Measurements from ENCODE around the gene FGGY. TPM values are rescaled to one million over a fixed set of nuclear protein-coding genes. Genes with fewer than 3 reads are reported as not detected.
"Not testable (repeated sequence)": the region's sequence is repeated elsewhere in the genome, so short reads cannot be mapped to it uniquely, and the experiment has no call there.

The FGGY gene
- total and polyA plus RNA-seq, 2 donors (not counting 1 experiment from before 2014, with no cell fraction given), result 6.1 to 38.5 TPM

DNA sequence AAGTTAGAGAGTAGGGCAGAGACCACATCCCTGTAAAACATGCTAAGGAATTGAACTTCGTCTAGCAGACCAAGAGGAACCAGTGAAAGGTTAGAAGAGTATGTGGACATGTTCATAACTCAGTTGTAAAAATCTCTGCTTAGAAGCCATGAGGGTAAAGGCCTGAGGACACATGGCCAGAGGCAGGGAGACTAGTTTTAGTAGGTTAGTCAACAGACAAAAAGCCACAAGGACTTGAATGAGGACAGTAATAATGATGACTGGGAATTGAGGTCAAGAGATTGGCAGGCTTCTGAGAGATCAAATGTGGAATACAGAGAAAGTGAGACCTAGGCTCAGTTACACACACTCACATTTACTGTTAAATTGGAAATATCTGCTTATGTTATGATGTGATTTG is 312.4 kb downstream of the FGGY start:
- POLR2A ChIA-PET, result no interaction called here
- H3K36me3 ChIP-seq (replicated peaks in 1 of 2; ENCODE audit: control extremely low read depth in 1 of 2, control insufficient read depth in 1 of 2, extremely low read depth in 1 of 2, insufficient read depth in 2 of 2, low read length in 1 of 2), result peaks cover 3 to 4% of the 10 kb centered on the region in 2 experiments

GRCh38 chr1:59610499-59610898 is 313.6 kb downstream of the FGGY start:
- H3K9me3 Mint-ChIP-seq (ENCODE audit: insufficient read depth); POLR2A ChIA-PET: not testable (repeated sequence)
- WGBS (ENCODE audit: insufficient coverage), result 98% methylated on average over 13 of the region's 13 CpGs

More for the DNA sequence above, 312.4 kb downstream of the FGGY start:
- no peak for TF ChIP-seq EZH2 (IDR thresholded peaks at IDR 0.05; ENCODE audit: borderline replicate concordance, insufficient read depth, low read depth, low read length, poor library complexity, severe bottlenecking)
- TF ChIP-seq, protein P1, sequence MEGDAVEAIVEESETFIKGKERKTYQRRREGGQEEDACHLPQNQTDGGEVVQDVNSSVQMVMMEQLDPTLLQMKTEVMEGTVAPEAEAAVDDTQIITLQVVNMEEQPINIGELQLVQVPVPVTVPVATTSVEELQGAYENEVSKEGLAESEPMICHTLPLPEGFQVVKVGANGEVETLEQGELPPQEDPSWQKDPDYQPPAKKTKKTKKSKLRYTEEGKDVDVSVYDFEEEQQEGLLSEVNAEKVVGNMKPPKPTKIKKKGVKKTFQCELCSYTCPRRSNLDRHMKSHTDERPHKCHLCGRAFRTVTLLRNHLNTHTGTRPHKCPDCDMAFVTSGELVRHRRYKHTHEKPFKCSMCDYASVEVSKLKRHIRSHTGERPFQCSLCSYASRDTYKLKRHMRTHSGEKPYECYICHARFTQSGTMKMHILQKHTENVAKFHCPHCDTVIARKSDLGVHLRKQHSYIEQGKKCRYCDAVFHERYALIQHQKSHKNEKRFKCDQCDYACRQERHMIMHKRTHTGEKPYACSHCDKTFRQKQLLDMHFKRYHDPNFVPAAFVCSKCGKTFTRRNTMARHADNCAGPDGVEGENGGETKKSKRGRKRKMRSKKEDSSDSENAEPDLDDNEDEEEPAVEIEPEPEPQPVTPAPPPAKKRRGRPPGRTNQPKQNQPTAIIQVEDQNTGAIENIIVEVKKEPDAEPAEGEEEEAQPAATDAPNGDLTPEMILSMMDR (IDR thresholded peaks at IDR 0.05), result no peak
- Histone ChIP-seq H3K4me1 (ENCODE audit: control insufficient read depth in 2 of 2, insufficient read depth in 2 of 2, low read length in 2 of 2) (no peaks in the 10 kb centered on the region), H3K4me2 (replicated peaks; ENCODE audit: low read depth, low read length, poor library complexity, severe bottlenecking) (no peak overlapping the region), H3K9ac (ENCODE audit: low read length) (no peak overlapping the region), H4K20me1 (ENCODE audit: control insufficient read depth, insufficient read depth, low read length, poor library complexity, severe bottlenecking) (no peaks in the 10 kb centered on the region), H3K27me3 (replicated peaks in 1 of 4; ENCODE audit: control extremely low read depth in 1 of 4, control insufficient read depth in 3 of 4, insufficient read depth in 4 of 4, low read length in 3 of 4) (no peaks in the 10 kb centered on the region), H3K79me2 (ENCODE audit: control insufficient read depth, insufficient read depth, low read length) (no peaks in the 10 kb centered on the region), H3K9me3 (ENCODE audit: control extremely low read depth in 1 of 3, control insufficient read depth in 2 of 3, insufficient read depth in 1 of 3, low read length in 2 of 3) (peaks cover 0 to 7% (median 0%) of the 10 kb centered on the region in 3 donors), H3K27ac (ENCODE audit: low read length in 2 of 2) (no peak overlapping the region), H3K4me3 (ENCODE audit: control extremely low read depth in 1 of 5, extremely low read depth in 1 of 5, insufficient read depth in 1 of 5, low read depth in 2 of 5, low read length in 4 of 5) (no peak overlapping the region), H2AFZ (ENCODE audit: insufficient read depth, low read depth, low read length, poor library complexity, severe bottlenecking) (no peak overlapping the region)
- CTCF ChIA-PET, result no interaction called here
- intact Hi-C loops (cut with micrococcal nuclease), result no loop called here
- no peaks in the 10 kb centered on the region for H3K27me3 Mint-ChIP-seq
- no peak overlapping the region for H3K4me3 Mint-ChIP-seq
- WGBS (ENCODE audit: insufficient coverage), result 100% methylated on average over 1 of the region's 1 CpG
- ATAC-seq (ENCODE audit: low read depth) (no peak), DNase-seq (no peak)
- no peak overlapping the region for H3K27ac Mint-ChIP-seq
- H3K4me1 Mint-ChIP-seq, result no peaks in the 10 kb centered on the region
- no peaks in the 10 kb centered on the region for H3K9me3 Mint-ChIP-seq (ENCODE audit: insufficient read depth)

More at GRCh38 chr1:59610499-59610898, 313.6 kb downstream of the FGGY start:
- H3K4me2 ChIP-seq (replicated peaks; ENCODE audit: low read depth, low read length, poor library complexity, severe bottlenecking); H3K36me3 ChIP-seq (replicated peaks in 1 of 2; ENCODE audit: control extremely low read depth in 1 of 2, control insufficient read depth in 1 of 2, extremely low read depth in 1 of 2, insufficient read depth in 2 of 2, low read length in 1 of 2); H3K9me3 ChIP-seq (ENCODE audit: control extremely low read depth in 1 of 3, control insufficient read depth in 2 of 3, insufficient read depth in 1 of 3, low read length in 2 of 3); H3K4me1 ChIP-seq (ENCODE audit: control insufficient read depth in 2 of 2, insufficient read depth in 2 of 2, low read length in 2 of 2); H4K20me1 ChIP-seq (ENCODE audit: control insufficient read depth, insufficient read depth, low read length, poor library complexity, severe bottlenecking); H3K27ac Mint-ChIP-seq; H3K4me1 Mint-ChIP-seq; CTCF ChIA-PET; H3K9ac ChIP-seq (ENCODE audit: low read length); H3K27me3 ChIP-seq (replicated peaks in 1 of 4; ENCODE audit: control extremely low read depth in 1 of 4, control insufficient read depth in 3 of 4, insufficient read depth in 4 of 4, low read length in 3 of 4); ATAC-seq (ENCODE audit: low read depth); H3K27me3 Mint-ChIP-seq; H3K4me3 ChIP-seq (ENCODE audit: control extremely low read depth in 1 of 5, extremely low read depth in 1 of 5, insufficient read depth in 1 of 5, low read depth in 2 of 5, low read length in 4 of 5); H2AFZ ChIP-seq (ENCODE audit: insufficient read depth, low read depth, low read length, poor library complexity, severe bottlenecking); H3K79me2 ChIP-seq (ENCODE audit: control insufficient read depth, insufficient read depth, low read length); H3K4me3 Mint-ChIP-seq; H3K27ac ChIP-seq (ENCODE audit: low read length in 2 of 2); intact Hi-C loops (cut with micrococcal nuclease): not testable (repeated sequence)
- peak; percentile 4 for DNase-seq
